HepG2 (cell line): Measurements from ENCODE around the gene B9D2. TPM values are rescaled to one million over a fixed set of nuclear protein-coding genes. Genes with fewer than 3 reads are reported as not detected.

Source experiments
- AKNA ChIP-seq: sonication (generic); formaldehyde crosslinking; IDR thresholded peaks from 2 replicates; pipeline ENCODE4 v1.4.0; 2020; ENCODE audit warnings: missing genetic modification reagents, borderline replicate concordance
- ATM ChIP-seq: fragments of 450-650 bp; IDR thresholded peaks from 2 replicates; pipeline ENCODE4 v1.7.1; 2017; ENCODE audit warnings: mild to moderate bottlenecking, borderline replicate concordance
- CREB1 ChIP-seq, 2 experiments: fragments of 450-650 bp in 1 of 2; IDR thresholded peaks; 2 replicates each; pipeline ENCODE4 v1.6.1; 2016 to 2017; ENCODE audit warnings: control low read depth in 1 of 2, mild to moderate bottlenecking in 1 of 2, missing compliant biosample characterization in 1 of 2, missing genetic modification characterization in 1 of 2
- EED ChIP-seq: sonication (generic); formaldehyde crosslinking; IDR thresholded peaks from 2 replicates; pipeline ENCODE4 v1.5.0; 2020; ENCODE audit warnings: mild to moderate bottlenecking, missing genetic modification reagents
- HIC2 ChIP-seq: sonication (generic); formaldehyde crosslinking; IDR thresholded peaks from 2 replicates; pipeline ENCODE4 v1.9.0; 2022; ENCODE audit warnings: low read depth, missing genetic modification reagents
- IKZF5 ChIP-seq: IDR thresholded peaks from 2 replicates; pipeline ENCODE4 v1.6.1; 2018; ENCODE audit warnings: missing genetic modification reagents, mild to moderate bottlenecking, missing compliant biosample characterization
- JUND ChIP-seq: sonication (generic); formaldehyde crosslinking; IDR thresholded peaks from 2 replicates; pipeline ENCODE4 v1.8.0; 2022; ENCODE audit warnings: mild to moderate bottlenecking, missing genetic modification reagents
- MBD4 ChIP-seq: IDR thresholded peaks from 2 replicates; pipeline ENCODE4 v1.6.1; 2012; ENCODE audit warnings: low read length, inconsistent platforms, borderline replicate concordance
- NFKBIZ ChIP-seq: IDR thresholded peaks from 2 replicates; pipeline ENCODE4 v1.6.1; 2018; ENCODE audit warnings: missing genetic modification reagents, missing compliant biosample characterization
- POGK ChIP-seq: sonication (generic); formaldehyde crosslinking; conservative IDR thresholded peaks from 2 replicates; pipeline ENCODE4 v1.8.0; 2022; ENCODE audit warnings: mild to moderate bottlenecking, moderate library complexity, missing genetic modification reagents
- SOX5 ChIP-seq: IDR thresholded peaks from 2 replicates; pipeline ENCODE4 v1.6.1; 2016; ENCODE audit warnings: borderline replicate concordance
- TRAFD1 ChIP-seq: sonication (generic); formaldehyde crosslinking; IDR thresholded peaks from 2 replicates; pipeline ENCODE4 v1.5.1; 2020; ENCODE audit warnings: missing genetic modification reagents, mild to moderate bottlenecking, borderline replicate concordance
- ZNF350 ChIP-seq: sonication (generic); formaldehyde crosslinking; IDR thresholded peaks from 2 replicates; pipeline ENCODE4 v1.4.0; 2020; ENCODE audit warnings: mild to moderate bottlenecking, low read depth, missing genetic modification reagents, borderline replicate concordance
- ZNF564 ChIP-seq: sonication (generic); formaldehyde crosslinking; IDR thresholded peaks from 2 replicates; pipeline ENCODE4 v1.8.1; 2023; ENCODE audit warnings: mild to moderate bottlenecking, missing genetic modification reagents
- ZNF572 ChIP-seq: sonication (generic); formaldehyde crosslinking; IDR thresholded peaks from 2 replicates; pipeline ENCODE4 v1.5.1; 2020; ENCODE audit warnings: mild to moderate bottlenecking, missing genetic modification reagents
- ZNF747 ChIP-seq: sonication (generic); formaldehyde crosslinking; IDR thresholded peaks from 2 replicates; pipeline ENCODE4 v1.8.1; 2023; ENCODE audit warnings: missing genetic modification reagents, mild to moderate bottlenecking, borderline replicate concordance
- ZNF878 ChIP-seq: sonication (generic); formaldehyde crosslinking; IDR thresholded peaks from 2 replicates; pipeline ENCODE4 v1.8.1; 2023; ENCODE audit warnings: mild to moderate bottlenecking, missing genetic modification reagents, moderate library complexity
- polyA plus RNA-seq, 8 experiments: library from polyadenylated mRNA; depleted of rRNA in 3 of 8; stranded (reverse) in 7 of 8; unstranded in 1 of 8; fragments of >200 nt; fragmentation: Illumina TruSeq in 4 of 8; extraction: Trizol in 4 of 8; gene quantifications; 2 replicates each; pipeline versions ENCODE4 v1.2.1 to v1.2.3, GENCODE V29; 2011 to 2016; ENCODE audit warnings: low read depth in 4 of 8, missing spikeins in 1 of 8, mixed read lengths in 1 of 8; ENCODE audit not compliant: insufficient read depth in 1 of 8
- total RNA-seq, 5 experiments: library from RNA; depleted of rRNA; stranded (reverse); fragments of >200 nt; fragmentation: Illumina TruSeq; extraction: Trizol; gene quantifications; 2 replicates each; pipeline ENCODE4 v1.2.3, GENCODE V29; 2016; ENCODE audit warnings: low read depth in 1 of 5

The B9D2 gene
- total and polyA plus RNA-seq, 2 of the 13 experiments (the other 11 are each of a cell fraction or from before 2014, with no cell fraction given), result 3.1 to 4.4 TPM

GRCh38 chr19:41324921-41325639 is 38.9 kb downstream of the B9D2 start (continued):
- 0 out of 2 replicates have a peak, but pooled peaks have one; percentile 37 for TF ChIP-seq POGK
- 0 out of 2 replicates have a peak, but pooled peaks have one; percentile 44 for TF ChIP-seq JUND (CRISPR knock-in tag)
- no peak for TF ChIP-seq NFKBIZ (CRISPR knock-in tag)
- no peak for TF ChIP-seq ZNF572
- TF ChIP-seq CREB1 (IDR thresholded peaks at IDR 0.05), result no peak
- TF ChIP-seq CREB1 (CRISPR knock-in tag; IDR thresholded peaks at IDR 0.05), result no peak
- no peak for TF ChIP-seq AKNA (CRISPR knock-in tag)
- TF ChIP-seq HIC2, result no peak
- TF ChIP-seq IKZF5 (CRISPR knock-in tag), result peak; percentile 50; the same call in 1 of the 2 replicates
- TF ChIP-seq EED, result no peak
- no peak for TF ChIP-seq ATM
- TF ChIP-seq ZNF350 (CRISPR knock-in tag), result peak; percentile 53; the same call in 1 of the 2 replicates
- TF ChIP-seq SOX5 (CRISPR knock-in tag), result peak; percentile 54; the same call in 1 of the 2 replicates
- TF ChIP-seq MBD4, result no peak
- peak; percentile 12; the same call in 1 of the 2 replicates for TF ChIP-seq ZNF564 (CRISPR knock-in tag)
- no peak for TF ChIP-seq ZNF747 (CRISPR knock-in tag)
- TF ChIP-seq TRAFD1 (CRISPR knock-in tag), result no peak
- TF ChIP-seq ZNF878 (CRISPR knock-in tag), result 0 out of 2 replicates have a peak, but pooled peaks have one; percentile 43
